ENCODE results near the gene ZDHHC4. TPM values are rescaled to one million over a fixed set of nuclear protein-coding genes. Genes with fewer than 3 reads are reported as not detected.

Gene ZDHHC4
- total RNA-seq, 1 donor from 2014 or later = 33.2 TPM

DNA sequence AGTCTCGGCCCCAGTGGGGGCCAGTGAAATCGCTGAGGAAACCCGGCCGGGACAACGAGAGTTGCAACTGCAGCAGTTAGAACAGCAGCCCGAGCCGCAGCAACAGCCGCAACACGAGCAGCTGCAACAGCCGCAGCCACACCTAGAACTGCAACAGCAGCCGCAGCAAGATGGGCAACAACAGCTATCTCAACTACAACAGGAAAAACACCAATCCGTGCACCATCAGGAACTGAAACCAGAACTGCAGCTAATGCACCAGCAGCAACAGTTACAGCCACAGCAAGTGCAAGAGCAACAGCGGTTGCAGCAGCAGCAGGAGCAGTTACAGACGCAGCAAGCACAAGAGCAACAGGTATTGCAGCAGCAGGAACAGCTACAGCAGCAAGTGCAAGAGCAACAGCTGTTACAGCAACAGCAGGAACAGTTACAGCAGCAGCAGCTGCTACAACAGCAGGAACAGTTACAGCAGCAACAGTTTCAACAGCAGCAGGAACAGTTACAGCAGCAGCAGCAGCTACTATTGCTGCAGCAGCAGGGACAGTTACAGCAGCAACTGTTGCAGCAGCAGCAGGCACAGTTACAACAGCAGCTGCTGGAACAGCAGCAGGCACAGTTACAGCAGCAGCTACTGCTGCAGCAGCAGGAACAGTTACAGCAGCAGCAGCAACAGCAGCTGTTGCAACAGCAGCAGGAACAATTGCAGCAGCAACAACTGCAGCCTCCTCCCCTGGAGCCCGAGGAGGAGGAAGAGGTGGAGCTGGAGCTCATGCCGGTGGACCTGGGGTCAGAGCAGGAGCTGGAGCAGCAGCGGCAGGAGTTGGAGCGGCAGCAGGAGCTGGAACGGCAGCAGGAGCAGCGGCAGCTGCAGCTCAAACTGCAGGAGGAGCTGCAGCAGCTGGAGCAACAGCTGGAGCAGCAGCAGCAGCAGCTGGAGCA, 44.2 kb downstream of the ZDHHC4 start:
- peak overlapping the region; percentile 17 for H3K4me3 Mint-ChIP-seq
- no peak overlapping the region for H3K27ac Mint-ChIP-seq
- peaks cover 41% of the 10 kb centered on the region for H3K4me1 Mint-ChIP-seq
- ChIA-PET POLR2A (interaction anchor here (1.4 kb wide), 1 partner anchor 15 kb away, joined by 6 read pairs; the partner anchor contains the start of gene ZNF316), CTCF (no interaction called here)
- peaks cover 10% of the 10 kb centered on the region for H3K36me3 Mint-ChIP-seq (ENCODE audit: low read depth)
- H3K27me3 Mint-ChIP-seq = no peaks in the 10 kb centered on the region
- no peak for TF ChIP-seq CTCF (IDR thresholded peaks at IDR 0.05)
- intact Hi-C loops (cut with micrococcal nuclease) = no loop called here
- ATAC-seq (ENCODE audit: low read depth) (no peak), DNase-seq (no peak)
- H3K9me3 Mint-ChIP-seq = no peaks in the 10 kb centered on the region

DNA sequence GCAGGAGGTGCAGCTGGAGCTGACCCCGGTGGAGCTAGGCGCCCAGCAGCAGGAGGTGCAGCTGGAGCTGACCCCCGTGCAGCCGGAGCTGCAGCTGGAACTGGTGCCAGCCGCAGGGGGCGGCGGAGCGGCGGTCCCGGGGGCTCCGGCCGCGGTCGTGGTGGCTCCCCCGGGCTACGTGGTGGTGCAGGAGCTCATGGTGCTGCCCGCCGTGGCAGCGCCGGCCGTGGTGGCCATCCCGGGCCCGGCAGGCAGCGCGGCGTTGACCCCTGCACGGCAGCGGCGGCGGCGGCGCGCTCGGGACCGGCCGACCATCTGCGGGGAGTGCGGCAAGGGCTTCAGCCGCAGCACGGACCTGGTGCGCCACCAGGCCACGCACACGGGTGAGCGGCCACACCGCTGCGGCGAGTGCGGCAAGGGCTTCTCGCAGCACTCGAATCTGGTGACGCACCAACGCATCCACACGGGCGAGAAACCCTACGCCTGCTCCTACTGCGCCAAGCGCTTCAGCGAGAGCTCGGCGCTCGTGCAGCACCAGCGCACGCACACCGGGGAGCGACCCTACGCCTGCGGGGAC, 45.0 kb downstream of the ZDHHC4 start:
- H3K27me3 Mint-ChIP-seq = no peaks in the 10 kb centered on the region
- H3K4me1 Mint-ChIP-seq = peaks cover 41% of the 10 kb centered on the region
- POLR2A ChIA-PET = interaction anchor here (1.4 kb wide), 1 partner anchor 15 kb away, joined by 6 read pairs; the partner anchor contains the start of gene ZNF316
- intact Hi-C loops (cut with micrococcal nuclease) = no loop called here
- H3K9me3 Mint-ChIP-seq = no peaks in the 10 kb centered on the region
- no peak overlapping the region for H3K27ac Mint-ChIP-seq
- peaks cover 10% of the 10 kb centered on the region for H3K36me3 Mint-ChIP-seq (ENCODE audit: low read depth)
- ATAC-seq (ENCODE audit: low read depth) = no peak
- CTCF ChIA-PET = no interaction called here
- no peak for DNase-seq
- no peak overlapping the region for H3K4me3 Mint-ChIP-seq
- TF ChIP-seq CTCF (IDR thresholded peaks at IDR 0.05) = no peak

- DNase-seq (no peak), ATAC-seq (ENCODE audit: low read depth) (peak; percentile 79)
- ChIA-PET CTCF (no interaction called here), POLR2A (no interaction called here)
- Mint-ChIP-seq H3K36me3 (ENCODE audit: low read depth) (peaks cover 10% of the 10 kb centered on the region), H3K27me3 (no peaks in the 10 kb centered on the region), H3K4me3 (peak overlapping the region; percentile 57), H3K27ac (peak overlapping the region; percentile 79), H3K9me3 (no peaks in the 10 kb centered on the region), H3K4me1 (peaks cover 40% of the 10 kb centered on the region)
- intact Hi-C loops (cut with micrococcal nuclease) = no loop called here
- no peak for TF ChIP-seq CTCF (IDR thresholded peaks at IDR 0.05)
Observed at GRCh38 chr7:6623589-6624245, 46.5 kb downstream of the ZDHHC4 start.

GRCh38 chr7:6624246-6624611, 47.0 kb downstream of the ZDHHC4 start:
- Mint-ChIP-seq H3K9me3 (no peaks in the 10 kb centered on the region), H3K27me3 (no peaks in the 10 kb centered on the region), H3K4me1 (peaks cover 40% of the 10 kb centered on the region), H3K36me3 (ENCODE audit: low read depth) (peaks cover 10% of the 10 kb centered on the region), H3K4me3 (peak overlapping the region; percentile 57), H3K27ac (peak overlapping the region; percentile 79)
- TF ChIP-seq CTCF (IDR thresholded peaks at IDR 0.05) = no peak
- ATAC-seq (ENCODE audit: low read depth) = no peak
- POLR2A ChIA-PET = no interaction called here
- DNase-seq = no peak
- intact Hi-C loops (cut with micrococcal nuclease) = no loop called here
- CTCF ChIA-PET = no interaction called here

GRCh38 chr7:6628045-6628444, 50.8 kb downstream of the ZDHHC4 start:
- TF ChIP-seq CTCF (IDR thresholded peaks at IDR 0.05) = no peak
- Mint-ChIP-seq H3K4me3 (no peak overlapping the region), H3K27me3 (no peaks in the 10 kb centered on the region), H3K27ac (no peak overlapping the region), H3K9me3 (no peaks in the 10 kb centered on the region), H3K36me3 (ENCODE audit: low read depth) (peaks cover 2% of the 10 kb centered on the region), H3K4me1 (peaks cover 14% of the 10 kb centered on the region)
- no peak for ATAC-seq (ENCODE audit: low read depth)
- intact Hi-C loops (cut with micrococcal nuclease) = no loop called here
- POLR2A ChIA-PET = no interaction called here
- no peak for DNase-seq
- CTCF ChIA-PET = no interaction called here

Measured in activated B cell treated with CpG ODN at 0.5 μM for 24 hours (primary cell).